Panc1 (cell line): ENCODE results near the gene GNAZ. TPM values are rescaled to one million over a fixed set of nuclear protein-coding genes. Genes with fewer than 3 reads are reported as not detected.

Source experiments
- ATAC-seq: fragments of 200-7000 bp; cut with Tn5 transposase; 2 replicates; pipeline ENCODE4 v1.9.1; 2020; ENCODE audit warnings: mild to moderate bottlenecking, moderate library complexity
- BruUV-seq: library from RNA; stranded (reverse); fragments of 400-500 nt; replicated peaks from 2 replicates; lab custom pipeline; 2021; lab: Mats Ljungman, UMichigan
- CTCF ChIA-PET: fragments of 300-600 bp; sonication (Branson Sonifier 250); formaldehyde crosslinking; loops from one replicate; lab custom pipeline; 2022; ENCODE audit warnings: antibody characterized with exemption; lab: Charles Lee
- POLR2A ChIA-PET: fragments of 300-600 bp; sonication (Branson Sonifier 250); formaldehyde crosslinking; loops from one replicate; lab custom pipeline; 2022; ENCODE audit warnings: antibody characterized with exemption; lab: Charles Lee
- DNase-seq: peaks from one replicate; pipeline ENCODE4 v3.0.0-alpha.2; 2010; ENCODE audit warnings: low read depth, low spot score
- H3K27ac ChIP-seq: 2 replicates; pipeline ENCODE4 v1.5.1; 2011; ENCODE audit warnings: mild to moderate bottlenecking, low read length, inconsistent platforms
- H3K27me3 ChIP-seq: fragments of 200-500 bp; sonication (Bioruptor generic); 2 replicates; pipeline ENCODE4 v1.6.0; 2014; ENCODE audit warnings: low read length, inconsistent platforms; ENCODE audit not compliant: control insufficient read depth, insufficient read depth
- H3K36me3 ChIP-seq: fragments of 200-500 bp; sonication (Bioruptor generic); 2 replicates; pipeline ENCODE4 v1.5.1; 2014; ENCODE audit warnings: inconsistent platforms, mild to moderate bottlenecking, low read length, moderate library complexity; ENCODE audit not compliant: control insufficient read depth, insufficient read depth
- H3K4me1 ChIP-seq: 2 replicates; pipeline ENCODE4 v1.5.1; 2011; ENCODE audit warnings: inconsistent platforms, mild to moderate bottlenecking, low read length, moderate library complexity; ENCODE audit not compliant: control insufficient read depth, insufficient read depth
- H3K4me3 ChIP-seq, 2 experiments: 2 replicates each; pipeline ENCODE4 v1.5.1; 2011 to 2012; ENCODE audit warnings: low read depth in 2 of 2, low read length in 2 of 2, mild to moderate bottlenecking in 2 of 2, inconsistent platforms in 1 of 2, moderate library complexity in 1 of 2
- H3K9me3 ChIP-seq: fragments of 200-500 bp; sonication (Bioruptor generic); 2 replicates; pipeline ENCODE4 v1.5.1; 2014; ENCODE audit warnings: low read depth, mild to moderate bottlenecking, inconsistent platforms, low read length, moderate library complexity; ENCODE audit not compliant: control insufficient read depth, insufficient read depth
- POLR2AphosphoS5 ChIP-seq: IDR thresholded peaks from 2 replicates; pipeline ENCODE4 v1.6.1; 2012; ENCODE audit warnings: mild to moderate bottlenecking, low read depth, low read length, moderate library complexity
- SIN3A ChIP-seq: IDR thresholded peaks from 2 replicates; pipeline ENCODE4 v1.6.1; 2012; ENCODE audit warnings: low read depth, mild to moderate bottlenecking, low read length, moderate library complexity, borderline replicate concordance; ENCODE audit not compliant: insufficient read depth
- TCF7L2 ChIP-seq: IDR thresholded peaks from 2 replicates; pipeline ENCODE4 v1.6.1; 2011; ENCODE audit warnings: mild to moderate bottlenecking, low read depth, low read length, inconsistent platforms
- in situ Hi-C: cut with HindIII; loops from 2 replicates; pipeline ENCODE4 v1.10.0; 2016; ENCODE audit warnings: low sequenced_read_pairs, low pct_unique_long_range_greater_than_20kb
- intact Hi-C: fragments of 100-400 bp; cut with micrococcal nuclease; formaldehyde crosslinking; loops from one replicate; pipeline ENCODE4 v1.10.0; 2022; ENCODE audit not compliant: unreplicated experiment
- total RNA-seq: library from RNA; stranded (reverse); gene quantifications from one replicate; pipeline ENCODE4 v1.2.1, GENCODE V29; 2021; ENCODE audit not compliant: unreplicated experiment
- TF ChIP-seq, protein P1 (sequence below): fragments of 450-650 bp; IDR thresholded peaks from 2 replicates; pipeline ENCODE4 v1.5.1; 2017; ENCODE audit warnings: mild to moderate bottlenecking
- TF ChIP-seq, protein P2 (sequence below), 2 experiments: IDR thresholded peaks; 2 replicates each; pipeline ENCODE4 v1.6.1; 2011 to 2012; ENCODE audit warnings: low read depth in 2 of 2, control low read depth in 1 of 2, low read length in 1 of 2, mild to moderate bottlenecking in 1 of 2, moderate library complexity in 1 of 2; ENCODE audit not compliant: insufficient read depth in 1 of 2

Gene GNAZ
- total RNA-seq, 1 experiment from 2014 or later, result 11.9 TPM

GRCh38 chr22:23057331-23057730 lies 13.0 kb upstream of the GNAZ start:
- TF ChIP-seq, protein P1, sequence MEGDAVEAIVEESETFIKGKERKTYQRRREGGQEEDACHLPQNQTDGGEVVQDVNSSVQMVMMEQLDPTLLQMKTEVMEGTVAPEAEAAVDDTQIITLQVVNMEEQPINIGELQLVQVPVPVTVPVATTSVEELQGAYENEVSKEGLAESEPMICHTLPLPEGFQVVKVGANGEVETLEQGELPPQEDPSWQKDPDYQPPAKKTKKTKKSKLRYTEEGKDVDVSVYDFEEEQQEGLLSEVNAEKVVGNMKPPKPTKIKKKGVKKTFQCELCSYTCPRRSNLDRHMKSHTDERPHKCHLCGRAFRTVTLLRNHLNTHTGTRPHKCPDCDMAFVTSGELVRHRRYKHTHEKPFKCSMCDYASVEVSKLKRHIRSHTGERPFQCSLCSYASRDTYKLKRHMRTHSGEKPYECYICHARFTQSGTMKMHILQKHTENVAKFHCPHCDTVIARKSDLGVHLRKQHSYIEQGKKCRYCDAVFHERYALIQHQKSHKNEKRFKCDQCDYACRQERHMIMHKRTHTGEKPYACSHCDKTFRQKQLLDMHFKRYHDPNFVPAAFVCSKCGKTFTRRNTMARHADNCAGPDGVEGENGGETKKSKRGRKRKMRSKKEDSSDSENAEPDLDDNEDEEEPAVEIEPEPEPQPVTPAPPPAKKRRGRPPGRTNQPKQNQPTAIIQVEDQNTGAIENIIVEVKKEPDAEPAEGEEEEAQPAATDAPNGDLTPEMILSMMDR, result no peak
- TF ChIP-seq, protein P2, sequence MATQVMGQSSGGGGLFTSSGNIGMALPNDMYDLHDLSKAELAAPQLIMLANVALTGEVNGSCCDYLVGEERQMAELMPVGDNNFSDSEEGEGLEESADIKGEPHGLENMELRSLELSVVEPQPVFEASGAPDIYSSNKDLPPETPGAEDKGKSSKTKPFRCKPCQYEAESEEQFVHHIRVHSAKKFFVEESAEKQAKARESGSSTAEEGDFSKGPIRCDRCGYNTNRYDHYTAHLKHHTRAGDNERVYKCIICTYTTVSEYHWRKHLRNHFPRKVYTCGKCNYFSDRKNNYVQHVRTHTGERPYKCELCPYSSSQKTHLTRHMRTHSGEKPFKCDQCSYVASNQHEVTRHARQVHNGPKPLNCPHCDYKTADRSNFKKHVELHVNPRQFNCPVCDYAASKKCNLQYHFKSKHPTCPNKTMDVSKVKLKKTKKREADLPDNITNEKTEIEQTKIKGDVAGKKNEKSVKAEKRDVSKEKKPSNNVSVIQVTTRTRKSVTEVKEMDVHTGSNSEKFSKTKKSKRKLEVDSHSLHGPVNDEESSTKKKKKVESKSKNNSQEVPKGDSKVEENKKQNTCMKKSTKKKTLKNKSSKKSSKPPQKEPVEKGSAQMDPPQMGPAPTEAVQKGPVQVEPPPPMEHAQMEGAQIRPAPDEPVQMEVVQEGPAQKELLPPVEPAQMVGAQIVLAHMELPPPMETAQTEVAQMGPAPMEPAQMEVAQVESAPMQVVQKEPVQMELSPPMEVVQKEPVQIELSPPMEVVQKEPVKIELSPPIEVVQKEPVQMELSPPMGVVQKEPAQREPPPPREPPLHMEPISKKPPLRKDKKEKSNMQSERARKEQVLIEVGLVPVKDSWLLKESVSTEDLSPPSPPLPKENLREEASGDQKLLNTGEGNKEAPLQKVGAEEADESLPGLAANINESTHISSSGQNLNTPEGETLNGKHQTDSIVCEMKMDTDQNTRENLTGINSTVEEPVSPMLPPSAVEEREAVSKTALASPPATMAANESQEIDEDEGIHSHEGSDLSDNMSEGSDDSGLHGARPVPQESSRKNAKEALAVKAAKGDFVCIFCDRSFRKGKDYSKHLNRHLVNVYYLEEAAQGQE (IDR thresholded peaks at IDR 0.05; ENCODE audit: insufficient read depth in 1 of 2, low read depth in 2 of 2, low read length in 1 of 2), result no peak
- TF ChIP-seq TCF7L2 (no peak), SIN3A (no peak), POLR2AphosphoS5 (no peak)

DNA sequence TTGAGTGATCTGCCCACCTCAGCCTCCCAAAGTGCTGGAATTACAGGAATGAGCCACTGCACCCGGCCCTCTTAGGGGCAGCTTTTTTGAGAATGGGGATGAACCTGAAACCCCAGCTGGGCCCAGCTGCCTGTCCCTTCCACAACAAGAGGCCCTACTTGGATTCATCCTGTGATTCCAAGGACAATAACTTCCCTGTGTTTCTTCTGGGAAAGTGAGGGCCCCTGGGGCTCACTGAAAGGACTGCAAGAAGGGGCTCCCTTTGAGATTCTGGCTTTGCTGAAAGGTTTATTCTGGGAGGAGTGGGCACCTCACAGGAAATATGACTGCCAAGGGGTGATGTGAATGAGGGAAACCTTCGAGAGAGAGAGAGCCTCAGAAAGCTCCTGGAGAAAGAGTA lies 12.3 kb upstream of the GNAZ start:
- ChIA-PET POLR2A (no interaction called here), CTCF (no interaction called here)
- ATAC-seq, result no peak
- H3K9me3 ChIP-seq, result no peaks in the 10 kb centered on the region
- TF ChIP-seq, protein P2 (IDR thresholded peaks at IDR 0.05; ENCODE audit: insufficient read depth in 1 of 2, low read depth in 2 of 2, low read length in 1 of 2), result no peak
- TF ChIP-seq, protein P1, result no peak
- no TSS peak for BruUV-seq
- no peaks in the 10 kb centered on the region for H3K4me1 ChIP-seq
- in situ Hi-C loops (no loop called here), intact Hi-C loops (no loop called here)
- no peak overlapping the region for H3K27ac ChIP-seq
- no peaks in the 10 kb centered on the region for H3K27me3 ChIP-seq
- H3K36me3 ChIP-seq, result no peaks in the 10 kb centered on the region
- no peak for DNase-seq
- no peak overlapping the region for H3K4me3 ChIP-seq

More at GRCh38 chr22:23057331-23057730, 13.0 kb upstream of the GNAZ start:
- Histone ChIP-seq H3K27me3 (no peaks in the 10 kb centered on the region), H3K4me1 (no peaks in the 10 kb centered on the region), H3K27ac (no peak overlapping the region), H3K4me3 (no peak overlapping the region), H3K9me3 (no peaks in the 10 kb centered on the region), H3K36me3 (no peaks in the 10 kb centered on the region)
- ChIA-PET CTCF (no interaction called here), POLR2A (no interaction called here)
- BruUV-seq, result no TSS peak
- no peak for ATAC-seq
- intact Hi-C loops (no loop called here), in situ Hi-C loops (no loop called here)
- DNase-seq, result no peak
